Activated CD8-positive, alpha-beta memory T cell treated with anti-CD3 and anti-CD28 coated beads, Interleukin-2, amount 50 U/mL, for 4 hours (primary cell): ENCODE results near the gene CD28.

Experiments
- DNase-seq: peaks from one replicate; pipeline ENCODE4 v3.0.0-alpha.2; 2020

CD28 gene

GRCh38 chr2:203706403-203706802, at the start of gene CD28:
Gene CD28, plus strand, starts transcription at chr2:203706639. Its CDS starts 58 bp downstream, at chr2:203706697.
- DNase-seq = peak; percentile 77

- no peak for DNase-seq
Observed at GRCh38 chr2:203659331-203660049, 46.9 kb upstream of the CD28 start.

DNA sequence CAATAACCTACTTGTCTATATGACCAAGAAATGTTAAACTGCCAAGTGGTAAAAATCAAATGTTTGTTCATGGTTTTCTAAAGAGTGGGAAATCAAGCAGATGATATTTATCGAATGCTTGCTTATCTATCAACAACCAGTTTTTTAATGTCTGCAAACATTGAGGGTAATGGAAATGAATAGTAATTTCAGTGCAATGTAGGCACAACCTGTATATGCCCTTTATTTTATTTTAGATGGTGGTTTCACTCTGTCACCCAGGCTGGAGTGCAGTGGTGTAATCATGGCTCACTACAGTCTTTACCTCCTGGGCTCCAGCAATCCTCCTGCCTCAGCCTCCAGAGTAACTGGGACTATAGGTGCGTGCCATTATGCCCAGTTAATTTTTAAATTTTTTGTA, 46.0 kb upstream of the CD28 start:
- no peak for DNase-seq

GRCh38 chr2:203661279-203661908, 45.0 kb upstream of the CD28 start:
- no peak for DNase-seq

GRCh38 chr2:203662487-203662886, 44.0 kb upstream of the CD28 start:
- DNase-seq = no peak

DNA sequence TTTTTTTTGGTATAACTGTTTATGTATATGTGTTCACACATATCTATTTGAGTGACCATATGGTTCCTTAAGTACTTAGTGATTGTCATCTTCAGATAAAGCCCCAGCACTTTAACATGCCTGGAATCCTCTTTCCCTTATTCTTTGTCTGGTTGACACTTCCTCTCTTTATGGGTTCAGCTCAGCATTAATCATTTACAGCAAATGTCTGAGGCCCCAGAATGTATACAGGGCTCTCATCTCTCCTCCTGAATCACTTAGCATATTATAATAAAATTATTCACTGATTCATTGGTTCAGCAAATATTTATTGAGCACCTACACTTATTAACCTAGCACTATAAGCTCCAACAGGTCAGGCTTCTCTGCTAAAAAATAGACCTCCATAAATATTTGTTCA, 43.5 kb upstream of the CD28 start:
- no peak for DNase-seq

- DNase-seq = no peak
Observed at GRCh38 chr2:203664029-203664755, 42.2 kb upstream of the CD28 start.

DNA sequence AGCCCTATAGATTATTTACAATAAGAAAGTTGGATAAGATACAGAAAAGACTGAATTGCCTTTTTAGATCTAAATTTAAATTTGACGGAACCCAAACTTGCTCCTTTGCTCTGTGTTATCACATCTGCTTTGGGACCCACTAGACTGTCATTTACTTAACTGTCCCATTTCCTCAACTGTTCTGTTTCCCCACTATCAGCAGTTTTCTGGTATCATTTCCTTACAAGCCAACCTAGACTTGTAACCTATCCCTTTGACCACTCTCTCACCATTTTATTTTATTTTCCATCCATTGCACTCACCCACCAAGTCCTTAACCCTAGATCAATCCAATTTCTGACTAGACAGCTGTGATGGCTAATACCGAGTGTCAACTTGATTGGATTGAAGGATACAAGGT, 38.6 kb upstream of the CD28 start:
- DNase-seq = no peak

GRCh38 chr2:203669820-203670219, 36.6 kb upstream of the CD28 start:
- DNase-seq = no peak

GRCh38 chr2:203670939-203671338, 35.5 kb upstream of the CD28 start:
- DNase-seq = no peak

- no peak for DNase-seq
Observed at GRCh38 chr2:203671876-203672275, 34.6 kb upstream of the CD28 start.

DNA sequence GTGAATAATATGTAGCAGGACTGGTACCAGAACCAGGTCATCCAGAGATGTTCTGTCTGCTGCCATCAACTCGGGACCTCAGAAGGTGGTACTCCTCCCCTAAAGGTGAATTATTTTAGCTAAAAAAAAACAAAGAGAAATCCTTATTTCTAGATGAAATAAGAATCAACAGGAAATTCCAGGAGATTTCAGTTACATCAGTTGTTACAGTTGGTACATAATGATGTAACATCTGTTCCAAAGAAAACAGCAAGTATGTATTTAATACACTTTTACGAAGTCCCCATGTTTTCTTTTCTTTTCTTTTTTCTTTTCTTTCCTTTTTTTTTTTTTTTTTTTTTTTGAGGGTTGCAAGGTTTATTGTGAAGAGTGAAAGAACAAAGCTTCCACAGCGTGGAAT, 33.6 kb upstream of the CD28 start:
- no peak for DNase-seq

GRCh38 chr2:203673933-203674332, 32.5 kb upstream of the CD28 start:
- DNase-seq = peak; percentile 22

- DNase-seq = no peak
Observed at GRCh38 chr2:203675086-203675485, 31.4 kb upstream of the CD28 start.

DNA sequence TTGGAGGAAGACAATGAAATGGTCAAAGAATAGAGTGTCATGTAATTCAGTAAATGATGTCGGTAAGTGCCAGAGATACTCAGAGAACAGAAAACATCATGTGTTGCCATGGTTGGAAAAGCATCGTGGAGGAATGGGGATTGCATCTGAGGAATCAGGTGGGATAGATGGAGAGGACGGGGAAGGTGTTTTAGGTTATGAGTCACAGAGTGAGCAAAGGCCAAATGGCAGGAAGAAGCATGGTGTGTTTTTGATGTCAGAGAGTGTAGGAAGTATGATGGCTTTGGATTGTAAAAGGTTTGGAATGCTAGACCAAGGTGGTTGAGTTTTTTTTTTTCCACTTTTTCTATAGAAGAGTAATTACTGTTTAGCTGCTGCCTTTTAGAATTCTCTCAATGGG, 27.5 kb upstream of the CD28 start:
- DNase-seq = no peak

- DNase-seq = no peak
Observed at GRCh38 chr2:203679401-203679800, 27.0 kb upstream of the CD28 start.

DNA sequence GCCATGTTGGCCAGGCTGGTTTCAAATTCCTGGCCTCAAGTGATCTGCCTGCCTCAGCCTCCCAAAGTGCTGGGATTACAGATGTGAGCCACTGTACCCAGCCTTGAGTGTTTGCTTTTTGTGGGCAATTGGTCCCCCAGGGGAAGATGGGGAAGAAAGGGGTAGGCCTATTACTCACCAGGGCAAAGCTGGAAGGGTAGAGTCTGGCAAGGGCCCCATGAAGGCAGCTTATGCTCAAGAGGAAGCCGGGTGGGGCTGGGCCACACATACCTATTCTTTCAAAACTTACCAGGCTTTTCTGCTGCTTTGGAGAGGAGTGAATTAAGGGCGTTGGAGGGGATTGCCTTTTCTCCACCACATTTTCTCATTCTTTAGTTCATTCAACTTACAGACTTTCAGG, 24.5 kb upstream of the CD28 start:
- no peak for DNase-seq

- DNase-seq = no peak
Observed at GRCh38 chr2:203682688-203683130, 23.7 kb upstream of the CD28 start.

DNA sequence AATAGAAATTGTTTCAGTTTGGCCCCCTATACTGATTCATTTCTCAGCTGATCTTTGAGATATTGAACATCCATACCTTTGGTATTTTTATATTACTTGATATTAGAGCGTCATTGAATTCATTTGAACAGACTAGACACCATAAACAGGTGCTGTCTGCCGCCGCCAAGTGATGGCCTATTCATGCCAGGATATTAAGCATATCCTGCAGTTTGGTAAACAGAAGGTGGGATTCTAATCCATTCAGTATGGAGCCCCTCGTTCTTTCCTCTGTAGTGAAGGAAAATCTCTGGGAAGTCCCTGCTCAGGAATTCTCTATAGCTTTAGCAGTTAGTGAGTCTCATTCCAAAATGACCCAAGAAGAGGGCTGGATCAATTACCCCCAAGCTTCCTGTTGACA, 23.0 kb upstream of the CD28 start:
- DNase-seq = no peak

- no peak for DNase-seq
Observed at GRCh38 chr2:203683932-203684556, 22.4 kb upstream of the CD28 start.

- DNase-seq = no peak
Observed at GRCh38 chr2:203685081-203685621, 21.3 kb upstream of the CD28 start.

- DNase-seq = no peak
Observed at GRCh38 chr2:203685789-203686420, 20.5 kb upstream of the CD28 start.

DNA sequence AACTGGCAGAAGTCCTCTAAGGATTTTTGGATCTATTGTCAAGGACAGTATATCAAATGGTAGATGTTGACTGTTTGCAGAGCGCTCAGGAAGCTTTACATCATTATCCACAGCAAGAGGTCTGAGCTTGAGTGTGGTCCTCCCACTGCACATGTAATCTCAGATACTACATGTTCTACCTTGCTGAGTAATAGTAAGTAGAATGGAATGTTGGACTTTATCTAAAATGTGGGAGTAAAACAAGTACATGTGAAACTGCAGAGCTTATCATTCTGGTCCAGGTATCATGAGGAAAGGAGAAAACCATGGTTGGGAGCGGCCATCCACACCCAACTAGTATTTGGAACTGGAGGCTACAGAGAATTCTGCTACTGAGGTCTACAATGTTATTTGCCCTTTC, 19.3 kb upstream of the CD28 start:
- no peak for DNase-seq
